Measurements from ENCODE around the gene ELOF1.
A peak's percentile ranks its signal among the peaks of the same experiment; 100 is the strongest.

The ELOF1 gene

DNA sequence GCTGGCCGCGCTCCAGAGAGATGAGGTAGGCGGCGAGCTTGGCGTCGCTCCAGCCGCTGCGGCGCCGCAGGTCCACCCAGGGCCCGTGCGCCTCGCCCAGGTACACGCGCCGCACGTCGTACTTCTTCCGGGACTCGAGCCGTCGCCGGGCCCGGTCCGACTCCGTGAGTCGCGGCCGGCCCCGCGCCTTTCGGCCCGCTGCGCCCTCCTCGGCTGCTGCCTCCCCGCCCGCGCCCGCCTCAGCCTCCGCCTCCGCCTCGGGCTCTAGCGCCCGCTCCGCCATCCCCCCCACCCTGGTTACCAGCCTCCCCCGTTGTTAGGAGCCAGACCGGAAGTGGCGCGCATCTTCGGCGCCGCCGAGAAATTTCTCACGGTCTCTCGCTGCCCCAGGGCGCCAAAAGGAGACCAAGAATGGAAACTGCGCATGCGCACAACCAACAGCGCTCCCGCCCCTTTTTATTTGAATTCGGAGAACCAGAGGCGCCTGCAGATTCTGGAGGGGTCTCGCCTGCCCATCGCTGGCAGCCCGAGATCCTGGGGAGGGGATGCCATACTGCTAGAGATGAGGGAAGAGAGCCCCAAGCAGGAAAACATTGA is 53.4 kb downstream of the ELOF1 start, which contains the start of gene ZNF653:
Gene ZNF653, minus strand, starts transcription at position 336 of the 597 bp plus-strand sequence. Its CDS starts 53 bp downstream, at position 283.
- peak; percentile 98 for DNase-seq (ENCODE audit: low spot score)
- TF ChIP-seq, protein P1, sequence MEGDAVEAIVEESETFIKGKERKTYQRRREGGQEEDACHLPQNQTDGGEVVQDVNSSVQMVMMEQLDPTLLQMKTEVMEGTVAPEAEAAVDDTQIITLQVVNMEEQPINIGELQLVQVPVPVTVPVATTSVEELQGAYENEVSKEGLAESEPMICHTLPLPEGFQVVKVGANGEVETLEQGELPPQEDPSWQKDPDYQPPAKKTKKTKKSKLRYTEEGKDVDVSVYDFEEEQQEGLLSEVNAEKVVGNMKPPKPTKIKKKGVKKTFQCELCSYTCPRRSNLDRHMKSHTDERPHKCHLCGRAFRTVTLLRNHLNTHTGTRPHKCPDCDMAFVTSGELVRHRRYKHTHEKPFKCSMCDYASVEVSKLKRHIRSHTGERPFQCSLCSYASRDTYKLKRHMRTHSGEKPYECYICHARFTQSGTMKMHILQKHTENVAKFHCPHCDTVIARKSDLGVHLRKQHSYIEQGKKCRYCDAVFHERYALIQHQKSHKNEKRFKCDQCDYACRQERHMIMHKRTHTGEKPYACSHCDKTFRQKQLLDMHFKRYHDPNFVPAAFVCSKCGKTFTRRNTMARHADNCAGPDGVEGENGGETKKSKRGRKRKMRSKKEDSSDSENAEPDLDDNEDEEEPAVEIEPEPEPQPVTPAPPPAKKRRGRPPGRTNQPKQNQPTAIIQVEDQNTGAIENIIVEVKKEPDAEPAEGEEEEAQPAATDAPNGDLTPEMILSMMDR (IDR thresholded peaks at IDR 0.05; ENCODE audit: extremely low read depth, missing control alignments), result no peak

DNA sequence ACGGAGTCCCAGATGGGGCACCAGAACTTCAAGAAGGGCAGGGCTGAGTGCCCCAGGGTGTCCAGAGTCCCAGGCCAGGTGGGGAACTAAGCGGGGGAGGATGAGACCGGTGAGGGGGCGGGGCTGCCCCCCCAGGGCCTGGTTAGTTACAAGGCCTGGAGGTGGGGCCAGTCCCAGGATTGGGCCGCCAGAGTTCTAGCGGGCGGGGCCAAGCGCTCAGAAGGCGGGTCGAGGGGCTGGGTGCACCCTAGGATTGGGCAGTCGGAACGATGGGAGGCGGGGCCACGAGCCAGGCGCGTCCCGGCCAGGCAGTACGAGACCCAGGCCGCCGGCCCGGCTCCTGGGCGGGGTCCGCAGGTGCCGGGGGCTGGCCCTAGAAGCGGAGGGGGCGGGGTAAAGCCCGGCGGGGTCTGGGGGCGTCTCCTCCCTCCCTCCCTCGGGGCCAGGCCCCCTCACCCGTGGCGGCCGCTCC is 54.0 kb downstream of the ELOF1 start:
- DNase-seq (ENCODE audit: low spot score), result peak; percentile 99

DNA sequence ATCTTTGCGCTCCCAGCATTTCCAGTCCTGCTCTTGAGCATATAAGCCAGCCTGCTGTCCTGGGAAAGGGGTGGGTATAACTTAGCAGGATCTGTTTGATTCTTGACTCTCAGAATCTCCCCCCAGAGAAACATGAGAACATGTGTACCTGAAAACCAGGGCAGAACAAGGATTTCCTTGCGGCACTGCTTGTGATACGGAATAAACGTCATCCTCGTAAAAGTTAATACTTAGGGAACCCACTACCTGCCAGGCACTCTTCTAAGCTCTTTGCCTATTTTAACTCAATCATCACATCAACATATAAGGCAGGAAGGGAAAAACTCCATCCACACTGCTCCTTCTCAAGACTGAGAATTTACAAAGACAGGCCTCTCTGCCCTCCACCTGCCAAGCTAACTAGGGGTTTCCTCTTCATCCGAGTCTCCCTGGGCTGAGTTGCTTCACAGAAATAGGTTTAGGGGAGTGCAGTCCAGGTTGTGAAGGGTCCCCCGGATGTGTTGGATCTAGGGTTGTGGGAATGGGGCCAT is 54.5 kb downstream of the ELOF1 start:
- TF ChIP-seq, protein P1 (IDR thresholded peaks at IDR 0.05; ENCODE audit: extremely low read depth, missing control alignments), result no peak
- DNase-seq (ENCODE audit: low spot score), result no peak

More for the DNA sequence above, 54.0 kb downstream of the ELOF1 start:
- TF ChIP-seq, protein P1 (IDR thresholded peaks at IDR 0.05; ENCODE audit: extremely low read depth, missing control alignments), result no peak

All from GM20000 (cell line).